Urothelium cell line (cell line): ENCODE measurements around the gene FAM13B.
"Not testable (repeated sequence)": the region's sequence is repeated elsewhere in the genome, so short reads cannot be mapped to it uniquely, and the experiment has no call there.

Source experiments
- DNase-seq: peaks from one replicate; pipeline ENCODE4 v3.0.0; 2011; ENCODE audit warnings: low spot score, mixed read lengths
- FAIRE-seq: peaks from 2 replicates; lab custom pipeline; 2011; peaks lifted over from hg19 to GRCh38; lab: Jason Lieb, UNC

The FAM13B gene

GRCh38 chr5:137994556-137994955, 38.3 kb downstream of the FAM13B start:
- DNase-seq (no peak), FAIRE-seq (no peak)

GRCh38 chr5:137989419-137989818, 43.5 kb downstream of the FAM13B start:
- FAIRE-seq (no peak), DNase-seq (no peak)

DNA sequence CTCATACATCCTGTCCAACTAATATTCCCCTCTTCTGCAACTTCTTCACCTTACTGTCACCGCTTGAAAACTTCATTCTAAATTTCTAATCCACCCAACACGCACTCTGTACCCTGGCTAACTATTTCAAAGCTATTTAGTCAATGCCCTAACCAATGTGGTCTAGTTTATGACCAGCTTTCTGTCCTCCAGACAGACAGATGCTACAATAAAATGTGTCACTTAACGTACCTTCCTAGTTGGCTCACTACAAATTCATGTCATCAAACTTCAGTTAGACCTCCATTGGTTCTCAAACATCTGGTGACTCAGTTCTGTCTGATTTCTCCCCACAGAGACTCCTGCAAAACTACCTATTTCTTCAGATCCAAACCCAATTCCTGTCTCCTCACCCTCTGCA, 57.7 kb downstream of the FAM13B start:
- FAIRE-seq (no peak), DNase-seq (no peak)

GRCh38 chr5:137970384-137970783, 62.5 kb downstream of the FAM13B start:
- FAIRE-seq, DNase-seq: not testable (repeated sequence)

- no peak for DNase-seq
Observed at GRCh38 chr5:137960819-137961218, 72.1 kb downstream of the FAM13B start.

GRCh38 chr5:137960141-137960540, 72.7 kb downstream of the FAM13B start:
- FAIRE-seq, result no peak
- no peak for DNase-seq

More at GRCh38 chr5:137960819-137961218, 72.1 kb downstream of the FAM13B start:
- FAIRE-seq, result no peak

DNA sequence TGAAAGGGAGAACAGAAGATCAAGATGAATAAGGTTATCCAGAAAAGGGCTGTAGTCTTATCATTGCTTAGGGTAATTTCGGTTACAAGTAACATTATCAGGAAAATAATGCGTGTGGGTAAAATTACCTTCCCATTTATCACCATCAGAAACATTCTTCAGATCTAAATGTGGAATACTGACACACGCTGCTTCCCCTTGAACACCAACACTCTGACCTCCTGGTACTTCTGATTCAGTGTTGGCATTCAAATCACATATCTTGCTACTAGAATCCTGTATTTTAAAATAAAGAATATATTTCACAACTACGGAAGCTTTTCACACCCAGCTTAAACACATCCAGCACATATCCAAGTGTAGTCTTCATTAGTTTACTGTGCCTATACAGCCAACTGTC, 73.4 kb downstream of the FAM13B start:
- DNase-seq (no peak), FAIRE-seq (no peak)

- no peak for DNase-seq
- no peak for FAIRE-seq
Observed at GRCh38 chr5:137957948-137958347, 74.9 kb downstream of the FAM13B start.

GRCh38 chr5:137954131-137954879, 78.6 kb downstream of the FAM13B start:
- FAIRE-seq, result no peak
- peak; percentile 20 for DNase-seq

- no peak for FAIRE-seq
- no peak for DNase-seq
Observed at GRCh38 chr5:137945825-137946224, 87.1 kb downstream of the FAM13B start.

GRCh38 chr5:137944280-137944679, 88.6 kb downstream of the FAM13B start:
- DNase-seq, FAIRE-seq: not testable (repeated sequence)

- FAIRE-seq (no peak), DNase-seq (no peak)
Observed at GRCh38 chr5:137939331-137939730, 93.5 kb downstream of the FAM13B start.

DNA sequence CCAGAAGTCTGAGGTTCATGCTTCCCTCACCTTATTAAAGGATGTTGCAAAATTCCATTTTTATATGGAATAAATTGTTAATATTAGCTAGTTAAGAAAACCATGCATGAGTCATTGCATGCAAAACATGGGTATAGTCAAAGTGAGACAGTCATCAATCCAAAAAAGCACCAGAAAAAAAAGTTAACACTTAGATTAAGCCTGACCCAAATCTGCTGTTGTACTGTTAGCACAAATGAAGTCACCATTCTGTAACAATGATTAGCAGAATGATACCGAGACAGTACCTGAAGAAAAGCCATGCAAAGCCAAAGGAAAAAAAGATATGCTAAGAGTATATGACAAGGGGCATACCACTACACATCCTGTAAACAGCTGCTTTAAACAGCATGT, 94.1 kb downstream of the FAM13B start:
- DNase-seq, result no peak
- no peak for FAIRE-seq

DNA sequence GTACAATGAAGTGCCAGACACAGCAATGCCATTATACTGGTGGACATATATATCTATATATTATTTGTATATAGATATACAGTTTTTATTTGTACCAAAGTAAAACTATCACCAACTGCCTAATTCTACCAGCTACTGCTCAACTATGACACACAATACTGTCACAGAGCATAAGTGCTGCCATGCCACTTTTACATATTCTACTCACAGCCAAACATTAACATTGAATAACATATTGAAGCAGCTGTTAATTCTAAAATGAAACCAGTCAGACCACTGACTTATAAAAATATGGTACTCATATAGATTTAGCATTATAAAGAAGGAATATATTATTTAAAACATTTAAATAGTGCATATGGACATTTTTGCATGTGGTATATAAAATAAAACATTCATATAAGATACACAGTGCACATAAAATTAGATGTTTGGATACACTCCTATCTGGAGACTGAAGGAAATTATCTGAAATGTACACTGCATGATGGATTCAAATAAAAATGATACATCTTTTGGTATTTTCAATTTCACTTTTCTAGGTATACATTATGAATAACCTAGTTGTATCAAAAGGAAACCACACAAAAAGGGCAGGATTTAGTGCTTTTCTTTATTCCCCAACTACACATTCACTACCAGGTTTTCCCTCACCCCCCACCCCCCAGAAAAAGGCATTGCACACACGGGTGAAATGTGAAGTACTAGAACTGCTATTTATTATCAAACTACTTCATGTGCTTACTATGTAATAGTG, 94.7 kb downstream of the FAM13B start:
- no peak for DNase-seq
- FAIRE-seq, result no peak

DNA sequence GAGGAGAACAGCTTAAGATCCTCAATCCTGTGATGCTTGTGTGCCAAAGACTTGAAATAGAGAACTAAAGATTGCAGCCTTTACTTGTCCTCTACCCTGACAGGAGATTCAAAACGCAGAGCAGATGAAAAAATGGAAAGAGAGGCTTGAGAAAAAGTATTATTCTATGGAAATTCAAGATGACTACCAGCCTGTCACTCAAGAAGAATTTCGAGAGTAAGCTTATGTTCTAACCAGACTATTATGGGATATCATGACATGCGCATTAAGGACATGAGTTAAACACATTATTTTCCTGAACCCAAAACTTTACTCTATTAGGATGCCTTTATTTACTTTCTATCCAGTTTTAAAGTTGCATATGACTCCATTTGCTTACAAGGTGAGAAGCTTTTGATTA, 97.2 kb downstream of the FAM13B start:
- FAIRE-seq (no peak), DNase-seq (no peak)

- FAIRE-seq (no peak), DNase-seq (no peak)
Observed at GRCh38 chr5:137935190-137935589, 97.7 kb downstream of the FAM13B start.

DNA sequence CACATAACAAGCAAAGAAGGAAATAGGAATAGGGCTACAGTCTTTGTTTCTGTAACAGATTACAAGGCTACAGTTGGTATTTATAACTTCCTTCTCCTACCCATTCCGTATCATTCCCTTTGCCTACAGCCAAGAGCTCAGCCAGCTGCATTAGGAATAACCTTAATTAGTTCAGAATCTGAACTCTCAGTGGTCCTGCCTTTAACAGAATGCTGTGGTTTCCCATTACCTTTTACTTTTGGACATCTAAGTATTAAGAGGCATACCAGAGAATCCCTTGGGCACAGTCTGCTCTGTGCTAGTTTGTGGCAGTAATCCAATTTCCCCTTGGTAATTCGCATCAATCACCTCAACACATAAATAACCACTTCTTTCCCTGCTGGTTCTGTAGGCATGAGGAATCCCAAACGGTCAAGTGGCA, 99.4 kb downstream of the FAM13B start:
- DNase-seq, result no peak
- FAIRE-seq, result no peak

DNA sequence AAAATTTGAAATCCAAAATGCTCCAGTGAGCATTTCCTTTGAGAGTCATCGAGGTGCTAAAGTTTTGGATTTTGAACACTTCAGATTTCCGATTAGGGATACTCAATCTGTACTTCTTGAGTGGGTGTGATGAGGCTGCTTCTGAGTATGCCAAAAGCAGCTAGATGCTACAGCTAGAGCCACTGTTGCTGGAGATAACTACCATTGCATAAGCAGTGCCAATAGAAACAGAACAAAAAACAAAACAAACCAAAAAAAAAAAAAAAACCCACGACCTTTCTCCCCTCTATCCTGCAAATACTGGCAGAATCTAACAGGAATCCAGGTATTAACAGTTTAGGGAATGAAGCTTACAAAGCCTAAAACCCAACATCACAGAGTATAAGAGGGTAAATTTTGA, 100.1 kb downstream of the FAM13B start:
- DNase-seq (no peak), FAIRE-seq (no peak)

DNA sequence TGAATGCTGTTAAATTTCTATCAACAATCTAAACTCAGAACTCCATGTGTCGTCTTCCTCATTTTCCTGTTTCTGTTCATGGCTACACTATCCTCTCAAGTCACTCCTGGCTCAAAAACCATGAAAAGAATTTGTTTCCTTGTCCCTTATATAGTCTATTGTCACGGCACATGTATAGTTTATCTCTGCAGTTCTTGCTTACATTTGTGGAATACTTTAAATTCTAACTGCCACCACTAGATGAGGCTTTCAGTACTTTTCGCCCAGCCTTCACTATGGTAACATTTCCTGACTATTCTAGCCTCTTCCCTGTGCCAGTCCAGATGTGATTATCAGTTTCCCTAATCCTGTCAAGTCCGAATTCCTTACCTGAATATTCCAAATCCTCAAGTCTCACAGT, 109.0 kb downstream of the FAM13B start:
- no peak for DNase-seq
- FAIRE-seq, result no peak

DNA sequence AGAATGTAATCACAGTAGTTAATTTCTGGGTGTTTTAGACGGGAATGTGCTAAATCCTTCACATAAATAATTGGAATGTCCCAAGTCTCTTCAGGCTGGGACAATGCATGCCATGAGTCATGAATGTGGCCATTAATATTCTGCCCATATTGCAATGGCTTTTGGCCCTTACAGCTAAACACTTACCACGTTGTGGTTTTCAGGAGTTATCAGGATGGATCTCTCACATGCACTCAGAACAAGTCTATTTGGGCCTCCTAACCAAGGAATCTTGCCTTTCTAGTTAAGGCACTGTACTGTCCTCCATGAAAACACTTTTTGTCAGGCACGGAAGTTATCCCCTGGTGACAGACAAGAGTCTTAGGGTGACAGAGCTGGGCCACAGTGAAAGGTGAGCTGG, 110.9 kb downstream of the FAM13B start:
- DNase-seq, result no peak

GRCh38 chr5:137916923-137917322, 116.0 kb downstream of the FAM13B start:
- FAIRE-seq, result no peak
- DNase-seq, result no peak

More for the DNA sequence above, 110.9 kb downstream of the FAM13B start:
- no peak for FAIRE-seq

- FAIRE-seq (no peak), DNase-seq (no peak)
Observed at GRCh38 chr5:137914758-137915157, 118.1 kb downstream of the FAM13B start.
